AG04450 (cell line): ENCODE results near the gene ARMC5. TPM values are rescaled to one million over a fixed set of nuclear protein-coding genes. Genes with fewer than 3 reads are reported as not detected.
"Not testable (repeated sequence)": the region's sequence is repeated elsewhere in the genome, so short reads cannot be mapped to it uniquely, and the experiment has no call there.

Experiments used
- CTCF ChIA-PET: fragments of 300-600, 350-600 bp; formaldehyde crosslinking; extraction: SDS; loops from one replicate; lab custom pipeline; 2022; ENCODE audit warnings: antibody characterized with exemption, inconsistent platforms; lab: Charles Lee
- POLR2A ChIA-PET: fragments of 350-600 bp; formaldehyde crosslinking; extraction: SDS; loops from one replicate; lab custom pipeline; 2021; ENCODE audit warnings: antibody characterized with exemption, inconsistent platforms; lab: Yijun Ruan, JAX
- DNase-seq: peaks from one replicate; pipeline ENCODE4 v3.0.0-alpha.2; 2011; ENCODE audit warnings: low read depth, low spot score
- H3K27ac ChIP-seq: one replicate; pipeline ENCODE4 v1.5.1; 2012; ENCODE audit warnings: low read depth, low read length, control low read depth
- H3K27me3 ChIP-seq: one replicate; pipeline ENCODE4 v1.6.0; 2012; ENCODE audit warnings: low read length; ENCODE audit not compliant: control insufficient read depth, insufficient read depth
- H3K4me3 ChIP-seq: 2 replicates; pipeline ENCODE4 v1.5.1; 2011; ENCODE audit warnings: mild to moderate bottlenecking, low read depth, low read length, control low read depth
- H3K9me3 ChIP-seq: 2 replicates; pipeline ENCODE4 v1.5.1; 2012; ENCODE audit warnings: low read length; ENCODE audit not compliant: control insufficient read depth, insufficient read depth
- polyA plus RNA-seq: library from polyadenylated mRNA; depleted of rRNA; stranded (reverse); fragments of >200 nt; gene quantifications from 2 replicates; pipeline ENCODE4 v1.2.3, GENCODE V29; 2011
- TF ChIP-seq, protein P1 (sequence below): IDR thresholded peaks from 2 replicates; pipeline ENCODE4 v1.5.1; 2011; ENCODE audit warnings: low read depth, low read length, control low read depth, inconsistent platforms

ARMC5 gene
- polyA plus RNA-seq, 1 experiment, result 2.9 TPM

- ChIA-PET POLR2A (no interaction called here), CTCF (no interaction called here)
Measured at GRCh38 chr16:31435341-31436220, 23.7 kb upstream of the ARMC5 start.

DNA sequence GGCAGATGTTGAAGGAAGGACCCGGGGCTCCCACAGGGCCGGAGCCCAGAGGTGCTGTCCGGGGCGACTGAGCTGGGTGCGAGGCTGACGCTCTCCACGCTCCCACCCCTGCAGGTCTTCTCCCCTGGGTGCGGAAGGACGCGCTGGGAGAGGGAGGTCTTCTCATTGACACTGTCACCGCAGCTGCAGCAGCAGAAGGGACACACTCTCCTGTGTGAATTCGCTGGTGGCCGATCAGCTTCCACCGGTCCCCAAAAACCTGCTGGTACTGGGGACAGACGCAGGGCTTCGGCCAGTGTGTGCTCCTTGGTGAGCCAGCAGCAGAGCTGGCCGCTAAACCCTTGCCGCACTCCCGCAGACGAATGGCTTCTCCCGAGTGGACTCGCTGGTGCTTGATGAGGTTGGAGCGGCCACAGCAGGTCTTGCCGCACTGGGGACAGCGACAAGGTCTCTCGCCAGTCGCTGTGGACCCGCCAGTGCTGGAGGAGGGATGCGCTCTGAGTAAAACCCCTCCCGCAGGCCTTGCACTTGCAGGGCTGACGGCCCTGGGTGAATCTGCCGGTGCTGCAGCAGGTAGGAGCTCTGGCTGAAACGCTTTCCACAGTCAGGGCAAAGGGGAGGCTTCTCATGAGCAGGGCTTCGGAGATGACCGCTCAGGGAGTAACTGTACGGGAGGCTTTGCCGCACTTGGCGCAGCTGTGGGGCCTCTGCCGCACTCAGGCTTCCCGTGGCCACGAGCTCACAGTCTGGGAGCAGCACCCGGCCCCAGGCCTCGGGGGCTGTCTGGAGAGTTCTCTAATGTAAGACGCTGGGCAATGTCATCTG lies 22.9 kb upstream of the ARMC5 start:
- Histone ChIP-seq H3K9me3 (no peaks in the 10 kb centered on the region; the same call in 1 of the 2 replicates), H3K27me3 (peaks cover 3% of the 10 kb centered on the region), H3K4me3 (no peak overlapping the region), H3K27ac (no peak overlapping the region)
- ChIA-PET POLR2A (no interaction called here), CTCF (interaction anchor here (1.1 kb wide), 1 partner anchor 25 kb away, joined by 3 read pairs; no protein-coding TSS in a partner anchor)
- no peak for DNase-seq
- TF ChIP-seq, protein P1, sequence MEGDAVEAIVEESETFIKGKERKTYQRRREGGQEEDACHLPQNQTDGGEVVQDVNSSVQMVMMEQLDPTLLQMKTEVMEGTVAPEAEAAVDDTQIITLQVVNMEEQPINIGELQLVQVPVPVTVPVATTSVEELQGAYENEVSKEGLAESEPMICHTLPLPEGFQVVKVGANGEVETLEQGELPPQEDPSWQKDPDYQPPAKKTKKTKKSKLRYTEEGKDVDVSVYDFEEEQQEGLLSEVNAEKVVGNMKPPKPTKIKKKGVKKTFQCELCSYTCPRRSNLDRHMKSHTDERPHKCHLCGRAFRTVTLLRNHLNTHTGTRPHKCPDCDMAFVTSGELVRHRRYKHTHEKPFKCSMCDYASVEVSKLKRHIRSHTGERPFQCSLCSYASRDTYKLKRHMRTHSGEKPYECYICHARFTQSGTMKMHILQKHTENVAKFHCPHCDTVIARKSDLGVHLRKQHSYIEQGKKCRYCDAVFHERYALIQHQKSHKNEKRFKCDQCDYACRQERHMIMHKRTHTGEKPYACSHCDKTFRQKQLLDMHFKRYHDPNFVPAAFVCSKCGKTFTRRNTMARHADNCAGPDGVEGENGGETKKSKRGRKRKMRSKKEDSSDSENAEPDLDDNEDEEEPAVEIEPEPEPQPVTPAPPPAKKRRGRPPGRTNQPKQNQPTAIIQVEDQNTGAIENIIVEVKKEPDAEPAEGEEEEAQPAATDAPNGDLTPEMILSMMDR, result no peak

More at GRCh38 chr16:31435341-31436220, 23.7 kb upstream of the ARMC5 start:
- no peak for DNase-seq
- peaks cover 5% of the 10 kb centered on the region for H3K27me3 ChIP-seq
- TF ChIP-seq, protein P1, result no peak
- no peak overlapping the region for H3K4me3 ChIP-seq
- H3K9me3 ChIP-seq, result no peaks in the 10 kb centered on the region; the same call in 1 of the 2 replicates
- H3K27ac ChIP-seq, result no peak overlapping the region

- Histone ChIP-seq H3K27ac (no peak overlapping the region), H3K27me3 (peaks cover 3% of the 10 kb centered on the region), H3K4me3 (no peak overlapping the region), H3K9me3 (peaks cover 3% of the 10 kb centered on the region; the same call in 1 of the 2 replicates)
- DNase-seq, result no peak
- TF ChIP-seq, protein P1, result no peak
- ChIA-PET POLR2A (no interaction called here), CTCF (interaction anchor here (0.6 kb wide), 1 partner anchor 12 kb away, joined by 4 read pairs; no protein-coding TSS in a partner anchor)
Measured at GRCh38 chr16:31438414-31438813, 20.9 kb upstream of the ARMC5 start.

- H3K9me3 ChIP-seq, POLR2A ChIA-PET, DNase-seq, H3K27ac ChIP-seq, H3K27me3 ChIP-seq, H3K4me3 ChIP-seq: not testable (repeated sequence)
- CTCF ChIA-PET, result interaction anchor here (0.6 kb wide), 1 partner anchor 11 kb away, joined by 4 read pairs; no protein-coding TSS in a partner anchor
Measured at GRCh38 chr16:31439023-31439422, 20.3 kb upstream of the ARMC5 start.

DNA sequence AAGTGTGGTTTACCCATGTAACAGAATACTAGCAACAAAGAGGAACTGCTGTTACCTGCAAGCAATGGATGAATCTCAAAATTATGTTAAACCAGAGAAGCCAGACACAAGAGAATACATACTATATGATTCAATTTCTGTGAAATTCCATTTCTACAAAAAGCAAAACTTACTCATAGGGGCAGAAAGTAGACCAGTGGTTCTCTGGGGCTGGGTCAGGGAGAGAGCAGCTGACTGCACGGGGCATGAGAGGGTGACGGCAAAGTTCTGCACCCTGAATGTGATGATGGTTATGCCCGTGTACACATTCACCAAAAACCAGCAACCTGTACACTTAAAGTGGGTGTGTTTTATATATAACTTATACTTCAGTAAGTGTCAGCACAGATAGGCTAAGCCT lies 19.8 kb upstream of the ARMC5 start:
- H3K27me3 ChIP-seq, result peaks cover 3% of the 10 kb centered on the region
- ChIA-PET POLR2A (no interaction called here), CTCF (interaction anchor here (1.0 to 1.4 kb wide), 4 partner anchors 12 to 429 kb away, joined by 3 to 4 read pairs (median 3); no protein-coding TSS in a partner anchor)
- no peak overlapping the region for H3K27ac ChIP-seq
- peaks cover 3% of the 10 kb centered on the region; the same call in 1 of the 2 replicates for H3K9me3 ChIP-seq
- TF ChIP-seq, protein P1, result no peak
- no peak for DNase-seq
- no peak overlapping the region for H3K4me3 ChIP-seq
